NCI-H146 (cell line): ENCODE data around the gene SHISA8.
"Not testable (repeated sequence)": the region's sequence is repeated elsewhere in the genome, so short reads cannot be mapped to it uniquely, and the experiment has no call there.

Experiments used
- DNase-seq: peaks from one replicate; lab custom pipeline; 2025; lab: John Stamatoyannopoulos, UW

Gene SHISA8

DNA sequence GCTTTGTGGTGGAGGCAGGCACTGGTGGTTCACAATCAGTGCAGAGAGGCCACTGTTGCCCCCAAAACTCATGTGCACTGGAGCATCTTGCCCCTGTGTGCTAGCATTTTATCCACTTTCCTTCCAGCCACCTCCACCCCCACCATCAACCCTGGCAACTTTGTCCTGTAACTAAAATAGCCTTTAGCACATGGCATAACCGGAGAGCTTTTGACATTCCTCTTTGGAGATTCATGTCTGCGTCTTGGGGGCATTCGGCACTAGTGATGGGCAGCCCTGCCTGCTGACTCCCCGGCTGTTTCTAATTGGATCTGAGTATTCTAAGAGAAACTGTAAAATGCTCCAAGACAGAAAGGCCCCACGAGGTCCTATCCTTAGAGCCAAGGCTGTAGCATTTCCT, 15.8 kb downstream of the SHISA8 start:
- DNase-seq, result no peak

DNA sequence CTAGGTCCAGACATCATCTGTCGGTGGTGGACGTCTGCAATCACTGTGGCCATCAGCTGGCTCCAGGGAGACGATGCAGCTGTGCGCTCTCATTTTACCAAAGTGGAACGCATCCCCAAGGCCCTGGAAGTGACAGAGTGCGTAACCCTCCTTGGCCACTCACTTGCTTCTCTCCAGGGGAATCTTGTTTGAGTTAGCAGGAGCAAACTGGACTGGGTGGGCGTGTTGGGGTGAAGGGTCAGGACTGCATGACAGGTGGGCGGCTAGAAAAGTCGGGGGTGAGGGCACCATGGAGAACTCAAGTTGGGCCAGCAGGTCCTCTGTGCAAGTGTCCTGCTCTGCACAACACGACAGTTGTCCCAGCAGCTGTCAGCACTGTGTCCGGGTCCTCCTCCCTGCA, 16.2 kb downstream of the SHISA8 start:
- DNase-seq, result no peak

GRCh38 chr22:41893591-41894375, 21.1 kb downstream of the SHISA8 start:
- no peak for DNase-seq

DNA sequence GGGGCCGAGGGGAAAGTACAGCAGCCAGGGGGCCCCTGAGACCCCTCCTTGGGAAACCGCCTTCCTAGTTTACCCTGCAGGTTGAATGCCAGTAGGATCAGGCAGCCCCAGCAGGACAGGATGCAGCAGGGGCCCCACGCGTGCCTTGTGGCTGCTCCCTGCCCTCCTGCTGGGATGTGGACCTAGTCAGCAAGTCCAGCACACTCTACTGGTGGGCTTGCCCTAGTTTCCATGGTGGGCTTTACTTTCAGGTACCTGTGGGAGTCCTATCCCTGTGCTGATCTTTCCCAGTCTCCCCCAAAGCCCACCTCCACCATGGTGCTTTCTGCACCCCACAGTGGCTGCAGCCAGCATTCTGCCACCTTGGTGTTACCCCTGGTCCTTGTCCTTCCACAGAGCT, 22.2 kb downstream of the SHISA8 start:
- no peak for DNase-seq

DNA sequence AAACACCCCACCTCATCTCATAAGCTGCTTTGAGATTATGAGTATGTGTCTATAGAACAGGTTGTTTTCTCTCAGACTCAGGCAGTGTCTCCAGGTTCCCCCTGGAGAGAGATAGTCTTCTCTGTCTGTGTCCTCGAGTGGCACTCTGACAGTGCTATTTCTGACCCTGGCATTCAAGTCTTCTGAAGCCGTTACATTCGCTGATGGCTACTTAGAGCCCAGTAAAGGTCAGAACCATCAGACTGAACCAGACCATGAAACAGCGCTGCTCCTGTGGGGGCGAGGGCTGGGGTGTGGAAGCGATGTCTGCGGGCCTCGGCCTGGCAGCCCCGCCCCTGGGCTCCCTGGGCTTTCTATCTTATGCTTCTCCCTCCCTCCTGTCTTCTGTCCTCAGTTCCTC, 23.5 kb downstream of the SHISA8 start:
- DNase-seq, result no peak

DNA sequence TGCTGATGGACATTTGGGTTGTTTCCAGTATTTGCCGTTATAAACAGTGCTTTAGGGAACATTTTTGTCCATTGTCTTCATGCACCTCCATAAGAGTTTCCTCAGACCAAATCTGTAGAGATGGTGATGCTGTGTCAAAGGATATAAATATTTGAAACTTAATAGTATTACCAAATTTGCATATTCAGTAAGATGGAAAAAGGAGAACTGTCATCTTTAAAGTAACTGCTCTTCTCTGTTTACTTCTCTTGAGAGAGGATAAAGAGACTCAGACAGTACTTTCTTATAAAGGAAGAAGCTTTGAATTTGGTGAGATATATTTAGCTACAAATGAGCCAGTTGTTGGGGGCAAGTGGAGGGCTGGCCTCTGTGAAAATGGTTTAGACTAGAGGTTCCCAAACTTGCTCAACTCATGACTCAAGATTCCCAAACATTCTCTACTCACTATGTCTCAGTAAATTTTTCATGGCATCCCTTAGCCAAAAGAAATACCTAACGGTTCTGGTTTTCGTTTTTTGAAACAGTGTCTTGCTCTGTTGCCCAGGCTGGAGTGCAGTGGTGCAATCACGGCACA, 26.2 kb downstream of the SHISA8 start:
- DNase-seq, result no peak

DNA sequence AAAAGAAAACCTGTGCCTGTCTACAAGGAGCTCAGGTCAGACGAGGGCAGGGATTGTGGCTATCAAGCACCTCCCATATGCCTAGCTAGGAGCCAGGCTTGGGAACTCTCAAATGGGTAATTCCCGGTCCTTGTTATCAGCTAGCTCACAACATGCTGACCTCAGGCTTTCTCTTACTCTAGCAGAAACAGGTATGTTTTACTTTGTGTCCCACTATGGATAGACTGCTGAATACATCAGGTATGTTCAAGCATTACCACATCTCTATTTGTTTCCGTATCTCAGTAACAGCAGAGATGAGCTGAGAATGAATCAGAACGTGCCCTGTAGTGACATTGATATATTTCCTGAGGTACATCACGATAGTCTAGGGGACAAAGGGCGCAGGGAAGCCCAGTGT, 29.4 kb downstream of the SHISA8 start:
- DNase-seq, result no peak

DNA sequence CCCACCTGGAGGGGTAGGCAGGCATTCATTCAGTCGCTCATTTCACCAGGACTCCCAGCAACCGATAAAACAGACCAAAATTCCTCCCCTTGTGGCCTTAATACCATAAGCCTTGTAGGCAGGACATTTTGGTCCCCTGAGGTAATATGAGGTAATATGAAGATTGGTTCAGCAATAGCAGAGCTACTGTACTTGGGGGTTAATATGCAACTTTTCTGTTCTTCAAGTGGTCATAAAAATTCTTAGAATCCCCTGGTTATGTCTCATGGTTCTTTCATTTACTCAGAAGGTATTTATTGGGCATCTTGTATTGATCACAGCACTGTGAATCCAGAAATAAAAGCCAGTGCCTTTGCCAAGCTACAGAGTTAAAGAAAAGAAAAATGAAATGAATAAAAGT, 29.8 kb downstream of the SHISA8 start:
- no peak for DNase-seq

DNA sequence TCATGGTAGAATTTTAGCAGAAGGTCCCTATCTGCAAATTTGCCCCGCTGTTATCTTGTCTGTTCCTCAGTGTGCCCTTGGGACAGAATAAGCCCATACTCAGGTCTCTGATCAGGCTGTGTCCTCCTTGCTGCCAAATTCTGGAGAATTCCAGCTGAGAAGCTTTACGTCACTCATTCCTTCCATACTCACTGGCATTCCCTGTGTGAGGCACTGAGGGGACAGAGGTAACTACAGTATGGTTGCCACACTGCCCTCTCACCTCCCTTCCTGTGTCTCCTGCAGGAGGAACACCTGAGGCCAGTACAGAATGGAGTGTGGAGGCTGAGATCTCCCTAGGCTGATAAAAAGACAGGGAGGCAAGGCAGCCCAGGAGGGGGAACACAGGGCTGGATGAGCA, 31.5 kb downstream of the SHISA8 start:
- no peak for DNase-seq

DNA sequence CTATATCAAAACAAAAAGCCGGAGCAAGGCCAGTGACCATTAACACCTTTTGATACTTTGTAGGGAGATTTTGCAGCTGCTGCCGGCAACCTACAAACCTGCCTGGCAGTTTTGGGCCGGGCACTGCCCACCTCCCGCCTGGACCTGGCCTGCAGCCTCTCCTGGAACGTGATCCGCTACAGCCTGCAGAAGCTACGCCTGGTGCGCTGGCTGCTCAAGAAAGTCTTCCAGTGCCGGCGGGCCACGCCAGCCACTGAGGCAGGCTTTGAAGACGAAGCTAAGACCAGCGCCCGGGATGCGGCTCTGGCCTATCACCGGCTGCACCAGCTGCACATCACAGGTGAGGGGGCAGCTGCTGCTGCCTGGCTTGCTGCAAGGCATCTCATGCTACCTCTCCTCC, 34.2 kb downstream of the SHISA8 start:
- no peak for DNase-seq

DNA sequence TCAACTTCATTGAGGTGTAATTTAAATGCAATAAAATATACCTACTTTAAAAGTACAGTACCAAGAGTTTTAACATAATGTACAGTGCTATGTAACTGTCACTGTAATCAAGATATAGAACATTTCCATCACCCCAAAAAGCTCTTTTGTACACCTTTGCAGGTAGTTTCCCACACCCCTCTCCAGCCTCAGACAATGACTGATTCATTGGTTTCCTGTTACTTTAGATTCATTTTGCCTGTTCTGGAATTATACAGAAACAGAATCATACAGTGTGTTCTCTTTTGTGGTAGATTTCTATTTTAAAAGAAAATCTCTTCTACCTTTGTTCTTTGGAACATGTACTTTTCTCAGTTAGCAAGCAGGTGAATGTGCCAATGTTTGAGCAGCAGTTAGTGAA, 38.2 kb downstream of the SHISA8 start:
- no peak for DNase-seq

DNA sequence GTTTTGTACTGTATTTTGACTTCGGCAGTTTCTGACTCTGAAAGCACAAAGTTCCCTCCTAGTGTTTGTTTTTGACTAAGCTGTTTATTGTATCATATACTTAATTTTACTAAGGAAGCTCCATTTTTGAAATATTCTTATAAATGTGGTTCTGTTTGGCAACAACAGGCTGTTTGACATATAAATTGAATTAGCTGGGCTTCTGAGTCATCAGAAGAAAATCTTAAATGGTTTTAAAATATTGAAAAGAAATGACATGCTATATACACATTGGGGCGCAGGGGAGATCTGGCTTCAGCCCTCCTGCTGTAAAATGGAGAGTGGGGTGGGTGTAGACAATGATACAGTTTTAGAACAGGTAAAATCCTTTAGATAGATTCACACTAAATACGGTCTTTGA, 38.6 kb downstream of the SHISA8 start:
- no peak for DNase-seq

GRCh38 chr22:41875531-41876270, 39.2 kb downstream of the SHISA8 start:
- DNase-seq, result no peak

GRCh38 chr22:41874090-41874489, 40.8 kb downstream of the SHISA8 start:
- DNase-seq, result no peak

DNA sequence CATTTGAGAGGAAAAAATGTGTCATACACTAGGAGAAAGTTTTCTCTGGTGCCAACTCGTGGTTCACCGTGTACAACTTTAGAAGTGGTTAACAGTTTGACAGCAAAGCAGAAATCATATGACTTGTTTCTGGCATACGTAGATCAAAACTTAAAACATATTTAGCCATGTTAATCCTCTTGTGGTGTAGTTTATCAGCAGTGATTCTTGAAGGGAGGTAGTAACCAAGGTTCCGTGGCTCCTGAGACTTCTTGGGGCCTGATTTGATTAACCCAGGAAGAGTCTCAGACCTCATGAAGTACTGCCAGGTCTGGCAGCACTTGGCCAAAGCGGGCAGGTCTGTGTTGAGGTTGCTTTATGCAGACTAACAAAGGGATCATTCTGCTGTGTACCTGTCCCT, 41.5 kb downstream of the SHISA8 start:
- DNase-seq, result no peak

DNA sequence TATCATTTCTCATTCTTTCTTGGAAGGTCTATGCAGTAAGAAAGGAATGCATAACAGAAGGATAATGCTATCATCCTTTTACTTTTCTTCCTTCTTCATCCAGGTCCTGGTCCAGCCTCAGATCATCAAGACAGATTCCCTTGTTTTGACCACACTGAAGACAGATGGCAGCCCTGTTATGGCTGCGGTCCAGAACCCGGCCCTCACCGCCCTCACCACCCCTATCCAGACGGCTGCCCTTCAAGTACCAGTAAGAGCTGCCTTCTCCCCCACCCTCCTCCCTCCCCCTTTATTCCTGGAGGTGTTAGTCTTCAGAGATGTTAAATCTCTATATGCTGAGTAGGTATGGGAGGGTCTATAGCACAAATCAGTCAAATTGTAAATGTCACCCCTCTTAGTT, 44.1 kb downstream of the SHISA8 start:
- no peak for DNase-seq

DNA sequence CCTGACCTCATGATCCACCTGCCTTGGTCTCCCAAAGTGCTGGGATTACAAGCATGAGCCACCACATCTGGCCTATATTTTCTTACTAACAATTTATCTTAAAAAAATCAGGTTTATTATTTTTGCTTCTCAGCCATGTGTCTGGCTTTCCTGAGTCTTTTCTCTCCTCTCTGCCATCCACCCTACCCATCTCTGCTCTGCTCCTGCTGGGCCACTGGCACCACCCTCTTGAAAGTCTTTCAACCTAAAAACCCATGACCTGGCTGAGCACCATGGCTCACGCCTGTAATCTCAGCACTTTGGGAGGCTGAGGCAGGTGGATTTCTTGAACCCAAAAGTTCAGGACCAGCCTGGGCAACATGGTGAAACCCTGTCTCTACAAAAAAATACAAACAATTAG, 44.8 kb downstream of the SHISA8 start:
- DNase-seq, result not testable (repeated sequence)

DNA sequence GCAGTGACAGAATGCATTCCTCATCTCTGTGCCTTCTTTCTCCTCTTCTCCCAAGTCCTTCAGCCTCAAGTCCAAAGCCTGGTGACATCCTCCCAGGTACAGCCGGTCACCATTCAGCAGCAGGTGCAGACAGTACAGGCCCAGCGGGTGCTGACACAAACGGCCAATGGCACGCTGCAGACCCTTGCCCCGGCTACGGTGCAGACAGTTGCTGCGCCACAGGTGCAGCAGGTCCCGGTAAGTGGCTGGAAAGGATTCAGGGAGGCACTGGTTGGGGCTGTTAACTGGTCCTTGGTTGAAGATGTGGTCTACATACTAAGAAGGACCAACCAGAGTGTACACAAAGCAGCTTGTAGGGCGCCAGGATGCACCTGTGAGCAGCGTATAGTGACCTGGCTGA, 46.3 kb downstream of the SHISA8 start:
- no peak for DNase-seq

DNA sequence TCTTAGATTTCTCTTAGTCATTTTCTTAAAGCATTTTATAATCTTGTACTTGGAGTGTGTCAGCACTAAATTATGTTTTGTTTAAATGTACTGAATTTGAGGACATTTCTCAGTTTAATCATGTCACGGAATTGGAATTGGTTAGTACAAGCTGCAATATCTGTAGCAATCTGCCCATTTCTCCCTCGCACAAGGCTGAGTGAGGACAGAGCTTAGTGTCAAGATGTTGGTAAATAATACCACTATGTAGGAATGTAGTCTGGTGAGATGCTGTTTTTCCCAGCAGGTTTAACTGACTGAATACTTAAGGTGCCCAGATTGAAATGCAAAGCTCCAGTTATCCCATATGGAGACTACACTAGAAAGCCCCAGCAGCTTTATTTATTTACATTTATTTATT, 51.4 kb downstream of the SHISA8 start:
- DNase-seq, result no peak

- no peak for DNase-seq
Observed at GRCh38 chr22:41862530-41863266, 52.2 kb downstream of the SHISA8 start.

DNA sequence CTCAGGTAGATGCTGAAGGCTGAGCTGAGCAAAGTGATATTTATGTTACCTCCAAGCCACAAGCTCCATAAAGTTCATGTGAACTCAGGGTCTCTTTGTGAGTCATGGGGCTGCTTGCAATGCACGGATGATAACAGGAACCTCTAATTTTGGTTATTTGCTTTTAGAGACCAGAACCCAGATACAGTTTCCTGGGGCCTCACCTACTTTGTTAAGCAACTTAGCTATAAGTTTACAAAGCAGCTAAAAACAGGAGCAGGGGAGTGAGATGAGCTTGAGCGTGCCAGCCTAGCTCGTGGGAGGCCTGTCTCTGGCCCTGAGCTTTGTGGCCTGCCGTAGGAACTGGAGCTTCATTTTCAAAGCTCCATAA, 52.7 kb downstream of the SHISA8 start:
- no peak for DNase-seq
